Upper lobe of left lung (tissue), 6 donors: ENCODE results near the gene AGAP1. TPM values are rescaled to one million over a fixed set of nuclear protein-coding genes. Genes with fewer than 3 reads are reported as not detected.

Experiments
- ATAC-seq, 2 donors: fragments of 200-7000 bp; cut with Tn5 transposase; one replicate each; pipeline ENCODE4 v1.9.1; 2022; ENCODE audit warnings: mild to moderate bottlenecking in 2 of 2, moderate library complexity in 2 of 2; ENCODE audit not compliant: low FRiP score in 2 of 2
- DNase-seq, 2 donors: peaks; one replicate each; pipeline ENCODE4 v3.0.0-alpha.2; 2019 to 2020
- H3K27ac ChIP-seq, 4 donors: fragments of 200-600 bp; sonication (generic); one replicate each; pipeline ENCODE4 v1.5.1; 2016 to 2019
- H3K27me3 ChIP-seq, 4 donors: fragments of 200-600 bp; sonication (generic); one replicate each; pipeline ENCODE4 v1.5.1; 2017 to 2019
- H3K36me3 ChIP-seq, 4 donors: fragments of 200-600 bp; sonication (generic); one replicate each; pipeline ENCODE4 v1.5.1; 2016 to 2019
- H3K4me1 ChIP-seq, 4 donors: fragments of 200-600 bp; sonication (generic); one replicate each; pipeline ENCODE4 v1.5.1; 2018 to 2019
- H3K4me3 ChIP-seq, 4 donors: fragments of 200-600 bp; sonication (generic); one replicate each; pipeline ENCODE4 v1.5.1; 2017 to 2019; ENCODE audit warnings: mild to moderate bottlenecking in 2 of 4, moderate library complexity in 1 of 4
- H3K9me3 ChIP-seq, 4 donors: fragments of 200-600 bp; sonication (generic); one replicate each; pipeline ENCODE4 v1.5.1; 2018 to 2019
- EP300 ChIP-seq, 4 donors: sonication (generic); formaldehyde crosslinking; IDR thresholded peaks; one replicate each; pipeline ENCODE4 v1.5.1; 2017; ENCODE audit warnings: antibody characterized with exemption in 4 of 4, control low read depth in 2 of 4
- POLR2A ChIP-seq, 4 donors: fragments of 450-650 bp; IDR thresholded peaks; one replicate each; pipeline ENCODE4 v1.5.1; 2016 to 2017; ENCODE audit warnings: antibody characterized with exemption in 4 of 4, mild to moderate bottlenecking in 2 of 4
- POLR2AphosphoS5 ChIP-seq, 2 donors: sonication (generic); formaldehyde crosslinking; IDR thresholded peaks; one replicate each; pipeline ENCODE4 v1.5.1; 2017; ENCODE audit warnings: antibody characterized with exemption in 2 of 2
- WGBS, 2 donors: methylation state at CpG; one replicate each; pipeline ENCODE4 v1.1.5; 2017 to 2018; 5-methylcytosine and 5-hydroxymethylcytosine counted together
- total RNA-seq, 6 donors: library from RNA; depleted of rRNA in 4 of 6; stranded (reverse); fragments of >200 nt in 4 of 6; gene quantifications; one replicate each; pipeline versions ENCODE4 v1.1.0 to v1.2.1, GENCODE V29; 2016 to 2021
- TF ChIP-seq, protein P1 (sequence below), 6 experiments: fragments of 450-650 bp in 4 of 6; fragments of 200-600 bp in 2 of 6; sonication (generic) in 2 of 6; IDR thresholded peaks; one replicate each; pipeline ENCODE4 v1.5.1; 2016 to 2019; ENCODE audit warnings: antibody characterized with exemption in 6 of 6
- donor health status: DM: no; HTN: no; CAD: no; lungs with moderate emphysema.
- donor health status: DM: no; HTN: yes; CAD: no; lungs with severe emphysema.

The AGAP1 gene
- total RNA-seq, 6 donors from 2014 or later: 25.5 to 45.1 (median 30.7) TPM

DNA sequence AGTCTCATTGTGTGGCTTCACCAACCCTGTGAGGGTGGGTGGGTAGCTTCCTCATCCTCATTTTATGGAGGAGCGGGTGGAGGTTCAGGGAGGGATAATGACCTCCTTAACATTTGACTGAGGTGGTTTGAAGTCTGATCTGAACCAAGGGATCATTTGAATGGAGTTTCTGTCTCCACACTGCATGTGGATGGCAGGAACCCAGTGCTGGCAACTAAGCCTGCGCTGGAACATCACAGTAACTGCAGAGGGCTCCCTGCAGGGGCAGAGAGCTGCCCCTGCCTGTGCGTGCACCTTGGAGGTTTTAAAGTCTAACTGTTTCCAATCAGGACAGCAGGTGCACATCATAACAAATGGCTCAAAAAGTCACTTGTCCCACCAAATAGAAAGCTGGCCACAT, 3.3 kb downstream of the AGAP1 start:
- 68 to 87% methylated on average over 2 to 3 of the region's 3 CpGs for WGBS, 2 donors
- ATAC-seq: no peak
- H3K36me3 ChIP-seq: no peaks in the 10 kb centered on the region
- DNase-seq: no peak
- no peak overlapping the region for H3K4me3 ChIP-seq
- TF ChIP-seq POLR2A (IDR thresholded peaks at IDR 0.05) (no peak), POLR2AphosphoS5 (IDR thresholded peaks at IDR 0.05) (no peak)
- TF ChIP-seq, protein P1, sequence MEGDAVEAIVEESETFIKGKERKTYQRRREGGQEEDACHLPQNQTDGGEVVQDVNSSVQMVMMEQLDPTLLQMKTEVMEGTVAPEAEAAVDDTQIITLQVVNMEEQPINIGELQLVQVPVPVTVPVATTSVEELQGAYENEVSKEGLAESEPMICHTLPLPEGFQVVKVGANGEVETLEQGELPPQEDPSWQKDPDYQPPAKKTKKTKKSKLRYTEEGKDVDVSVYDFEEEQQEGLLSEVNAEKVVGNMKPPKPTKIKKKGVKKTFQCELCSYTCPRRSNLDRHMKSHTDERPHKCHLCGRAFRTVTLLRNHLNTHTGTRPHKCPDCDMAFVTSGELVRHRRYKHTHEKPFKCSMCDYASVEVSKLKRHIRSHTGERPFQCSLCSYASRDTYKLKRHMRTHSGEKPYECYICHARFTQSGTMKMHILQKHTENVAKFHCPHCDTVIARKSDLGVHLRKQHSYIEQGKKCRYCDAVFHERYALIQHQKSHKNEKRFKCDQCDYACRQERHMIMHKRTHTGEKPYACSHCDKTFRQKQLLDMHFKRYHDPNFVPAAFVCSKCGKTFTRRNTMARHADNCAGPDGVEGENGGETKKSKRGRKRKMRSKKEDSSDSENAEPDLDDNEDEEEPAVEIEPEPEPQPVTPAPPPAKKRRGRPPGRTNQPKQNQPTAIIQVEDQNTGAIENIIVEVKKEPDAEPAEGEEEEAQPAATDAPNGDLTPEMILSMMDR (IDR thresholded peaks at IDR 0.05): no peak
- peaks cover 31 to 52% (median 39%) of the 10 kb centered on the region in 4 donors for H3K4me1 ChIP-seq
- no peak overlapping the region for H3K27ac ChIP-seq
- no peaks in the 10 kb centered on the region for H3K27me3 ChIP-seq
- no peaks in the 10 kb centered on the region for H3K9me3 ChIP-seq

DNA sequence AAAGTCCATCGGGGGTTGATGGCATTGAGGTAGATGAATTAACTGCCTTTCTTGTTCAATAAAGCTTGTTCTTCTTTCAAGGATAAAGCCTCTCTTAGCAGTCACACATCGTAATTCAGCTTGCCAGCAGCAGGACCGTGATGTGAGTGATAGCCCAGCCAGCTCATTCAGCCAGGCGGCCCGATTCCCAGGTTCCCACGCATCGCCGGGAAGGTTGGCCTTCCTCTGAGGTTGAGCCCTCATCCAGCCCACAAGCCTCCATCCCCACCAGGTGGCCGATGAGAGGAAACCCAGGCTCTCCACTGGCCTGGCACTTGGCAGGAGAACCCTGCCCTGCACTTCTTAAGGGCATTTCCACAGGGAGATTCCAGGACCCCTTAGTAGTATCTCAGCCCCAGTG, 4.7 kb downstream of the AGAP1 start:
- Histone ChIP-seq H3K9me3 (no peaks in the 10 kb centered on the region), H3K36me3 (no peaks in the 10 kb centered on the region), H3K27ac (no peak overlapping the region), H3K27me3 (no peaks in the 10 kb centered on the region), H3K4me1 (peaks cover 35 to 56% (median 44%) of the 10 kb centered on the region in 4 donors), H3K4me3 (no peak overlapping the region)
- DNase-seq (peak in 1 of 2 donors; percentile 31), ATAC-seq (no peak)
- 83 to 86% methylated on average over 5 to 9 of the region's 9 CpGs for WGBS, 2 donors
- no peak for TF ChIP-seq POLR2A (IDR thresholded peaks at IDR 0.05)
- TF ChIP-seq, protein P1 (IDR thresholded peaks at IDR 0.05): peak in 1 of 6 experiments; percentile 19

DNA sequence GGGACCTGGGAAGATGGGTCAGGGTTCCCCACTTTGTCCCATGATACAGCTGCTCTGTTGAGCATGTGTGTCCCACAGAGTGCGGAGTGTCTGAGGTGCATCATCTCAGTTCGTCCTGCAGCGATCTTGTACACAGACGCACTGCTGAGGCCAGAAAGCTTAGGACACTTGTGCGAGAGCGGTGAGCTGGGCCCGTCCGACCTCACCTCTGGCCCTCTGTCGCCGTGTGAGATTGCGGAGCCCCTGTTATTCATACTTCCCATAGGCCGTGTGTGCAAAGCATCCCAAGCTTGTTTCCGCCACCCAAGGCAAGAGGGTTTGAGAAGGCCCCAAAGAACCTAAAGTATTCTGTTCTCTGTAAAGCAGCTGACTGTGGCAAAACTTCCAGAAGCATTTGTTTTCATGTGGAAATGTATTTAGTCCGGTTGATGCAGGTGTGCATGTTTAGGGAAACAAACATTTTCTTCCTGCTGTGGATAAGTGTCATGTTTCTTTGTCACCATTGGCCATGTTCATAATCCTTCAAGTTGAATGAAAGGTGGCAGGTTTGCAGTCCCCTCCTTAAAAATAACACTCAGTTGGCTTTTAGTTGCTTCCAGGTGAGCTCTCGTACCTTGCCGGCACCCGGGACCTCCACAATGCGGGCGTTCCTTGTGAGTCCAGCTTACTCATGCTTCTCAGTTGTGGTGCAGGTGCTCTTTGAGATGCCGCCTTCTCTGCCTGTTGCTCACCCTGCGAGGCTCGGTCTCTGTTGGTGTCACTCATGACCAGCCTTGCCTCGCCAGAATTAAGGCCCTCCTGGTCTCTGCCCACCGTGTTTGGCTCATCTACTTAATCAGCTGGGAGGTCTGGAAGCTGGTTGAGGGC, 5.3 kb downstream of the AGAP1 start:
- no peak overlapping the region for H3K27ac ChIP-seq
- no peaks in the 10 kb centered on the region for H3K9me3 ChIP-seq
- TF ChIP-seq POLR2AphosphoS5 (IDR thresholded peaks at IDR 0.05) (no peak), EP300 (IDR thresholded peaks at IDR 0.05) (no peak), POLR2A (IDR thresholded peaks at IDR 0.05) (no peak)
- TF ChIP-seq, protein P1 (IDR thresholded peaks at IDR 0.05): no peak
- DNase-seq (peak in 1 of 2 donors; percentile 50), ATAC-seq (no peak)
- 92 to 97% methylated on average over 21 to 24 of the region's 24 CpGs for WGBS, 2 donors
- H3K36me3 ChIP-seq: no peaks in the 10 kb centered on the region
- no peaks in the 10 kb centered on the region for H3K27me3 ChIP-seq
- peaks cover 41 to 61% (median 49%) of the 10 kb centered on the region in 4 donors for H3K4me1 ChIP-seq
- H3K4me3 ChIP-seq: no peak overlapping the region

DNA sequence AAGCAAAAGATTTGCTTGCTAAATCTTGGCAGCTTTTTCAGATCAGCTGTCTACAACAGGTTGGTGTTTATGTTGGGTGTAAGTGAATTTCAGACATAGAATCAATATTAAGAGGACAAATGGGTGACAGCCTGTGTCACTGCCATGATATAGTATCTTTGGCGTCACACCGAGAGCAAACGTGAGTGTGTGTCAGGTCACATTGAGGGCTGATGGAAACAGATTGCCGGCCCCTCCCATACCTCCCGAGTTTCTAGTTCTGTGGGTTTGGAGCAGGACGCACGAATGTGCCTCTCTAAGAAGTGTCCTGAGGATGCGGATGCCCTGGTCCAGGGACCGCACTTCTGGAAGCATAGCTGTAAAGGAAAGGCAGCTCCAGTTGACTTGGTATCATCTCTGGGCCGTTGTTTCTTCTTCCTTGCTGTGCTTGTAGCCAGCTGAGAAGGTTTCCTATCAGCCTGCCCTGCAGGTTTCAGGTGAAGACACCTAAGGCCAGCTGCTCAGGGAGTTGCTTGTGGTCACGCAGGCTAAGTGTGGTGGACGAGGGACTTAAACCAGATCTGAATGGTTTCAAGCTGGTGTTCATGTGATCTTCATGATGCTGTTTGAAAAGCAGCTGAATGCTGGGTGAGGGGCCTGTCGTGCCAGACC, 6.4 kb downstream of the AGAP1 start:
- H3K36me3 ChIP-seq: no peaks in the 10 kb centered on the region
- no peaks in the 10 kb centered on the region for H3K27me3 ChIP-seq
- no peak for ATAC-seq
- peaks cover 48 to 65% (median 57%) of the 10 kb centered on the region in 4 donors for H3K4me1 ChIP-seq
- DNase-seq: no peak
- WGBS, 2 donors: 86 to 88% methylated on average over 13 of the region's 13 CpGs
- H3K4me3 ChIP-seq: no peak overlapping the region
- H3K27ac ChIP-seq: no peak overlapping the region
- H3K9me3 ChIP-seq: no peaks in the 10 kb centered on the region
- no peak for TF ChIP-seq EP300 (IDR thresholded peaks at IDR 0.05)
- TF ChIP-seq POLR2A (IDR thresholded peaks at IDR 0.05): no peak
- no peak for TF ChIP-seq POLR2AphosphoS5 (IDR thresholded peaks at IDR 0.05)
- TF ChIP-seq, protein P1 (IDR thresholded peaks at IDR 0.05): no peak
